GM12864 (cell line): ENCODE measurements around the gene JCAD.
"Not testable (repeated sequence)": the region's sequence is repeated elsewhere in the genome, so short reads cannot be mapped to it uniquely, and the experiment has no call there.

ENCODE experiments used
- DNase-seq: peaks from one replicate; pipeline ENCODE4 v3.0.0-alpha.2; 2011; ENCODE audit warnings: low read depth
- H3K4me3 ChIP-seq: 2 replicates; pipeline ENCODE4 v1.5.1; 2011; ENCODE audit warnings: mild to moderate bottlenecking, low read depth, low read length, control low read depth
- TF ChIP-seq, protein P1 (sequence below): IDR thresholded peaks from 2 replicates; pipeline ENCODE4 v1.5.1; 2011; ENCODE audit warnings: low read depth, mild to moderate bottlenecking, moderate library complexity, low read length, control low read depth, inconsistent platforms; ENCODE audit errors: missing control alignments

JCAD gene

GRCh38 chr10:29992914-29993313 is 66.5 kb downstream of the JCAD start:
- no peak for DNase-seq
- H3K4me3 ChIP-seq, result no peak overlapping the region
- TF ChIP-seq, protein P1, sequence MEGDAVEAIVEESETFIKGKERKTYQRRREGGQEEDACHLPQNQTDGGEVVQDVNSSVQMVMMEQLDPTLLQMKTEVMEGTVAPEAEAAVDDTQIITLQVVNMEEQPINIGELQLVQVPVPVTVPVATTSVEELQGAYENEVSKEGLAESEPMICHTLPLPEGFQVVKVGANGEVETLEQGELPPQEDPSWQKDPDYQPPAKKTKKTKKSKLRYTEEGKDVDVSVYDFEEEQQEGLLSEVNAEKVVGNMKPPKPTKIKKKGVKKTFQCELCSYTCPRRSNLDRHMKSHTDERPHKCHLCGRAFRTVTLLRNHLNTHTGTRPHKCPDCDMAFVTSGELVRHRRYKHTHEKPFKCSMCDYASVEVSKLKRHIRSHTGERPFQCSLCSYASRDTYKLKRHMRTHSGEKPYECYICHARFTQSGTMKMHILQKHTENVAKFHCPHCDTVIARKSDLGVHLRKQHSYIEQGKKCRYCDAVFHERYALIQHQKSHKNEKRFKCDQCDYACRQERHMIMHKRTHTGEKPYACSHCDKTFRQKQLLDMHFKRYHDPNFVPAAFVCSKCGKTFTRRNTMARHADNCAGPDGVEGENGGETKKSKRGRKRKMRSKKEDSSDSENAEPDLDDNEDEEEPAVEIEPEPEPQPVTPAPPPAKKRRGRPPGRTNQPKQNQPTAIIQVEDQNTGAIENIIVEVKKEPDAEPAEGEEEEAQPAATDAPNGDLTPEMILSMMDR, result no peak

DNA sequence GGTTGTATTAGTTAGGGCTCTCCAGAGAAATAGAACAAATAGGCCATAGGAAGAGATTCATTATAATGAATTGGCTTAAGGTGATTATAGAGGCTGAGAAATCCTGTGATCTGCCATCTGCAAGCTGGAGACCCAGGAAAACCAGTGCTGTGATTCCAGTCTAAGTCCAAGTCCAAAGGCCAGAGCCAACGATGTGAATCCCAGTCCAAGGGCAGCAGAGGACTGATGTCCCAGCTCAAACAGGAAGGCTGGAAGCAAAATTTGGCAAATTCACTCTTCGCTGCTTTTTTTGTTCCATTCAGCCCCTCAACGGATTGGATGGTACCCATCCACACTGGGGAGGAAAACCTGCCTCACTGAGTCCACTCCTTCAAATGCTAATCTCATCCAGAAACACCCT is 68.0 kb downstream of the JCAD start:
- DNase-seq, result no peak
- TF ChIP-seq, protein P1, result no peak
- no peak overlapping the region for H3K4me3 ChIP-seq

DNA sequence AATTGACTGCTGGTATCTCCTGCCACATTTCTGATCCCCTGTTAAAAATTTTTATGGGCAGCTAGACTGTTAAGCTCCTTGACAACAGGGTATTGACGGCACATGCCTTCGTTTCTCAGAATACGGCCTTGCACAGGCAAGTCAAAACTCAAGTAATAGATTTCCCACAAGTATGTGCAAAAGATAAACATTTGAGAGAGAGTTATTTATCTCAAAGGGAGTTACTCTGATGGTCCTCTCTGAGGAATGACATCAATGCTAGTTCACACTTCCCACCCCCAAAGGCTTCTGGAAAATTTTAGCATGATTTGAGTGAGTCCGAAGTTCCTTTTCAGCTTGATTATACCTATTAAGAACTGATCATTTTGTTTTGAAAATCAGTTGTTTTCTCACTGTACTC is 71.9 kb downstream of the JCAD start:
- H3K4me3 ChIP-seq, result no peak overlapping the region
- DNase-seq, result no peak
- TF ChIP-seq, protein P1, result no peak

DNA sequence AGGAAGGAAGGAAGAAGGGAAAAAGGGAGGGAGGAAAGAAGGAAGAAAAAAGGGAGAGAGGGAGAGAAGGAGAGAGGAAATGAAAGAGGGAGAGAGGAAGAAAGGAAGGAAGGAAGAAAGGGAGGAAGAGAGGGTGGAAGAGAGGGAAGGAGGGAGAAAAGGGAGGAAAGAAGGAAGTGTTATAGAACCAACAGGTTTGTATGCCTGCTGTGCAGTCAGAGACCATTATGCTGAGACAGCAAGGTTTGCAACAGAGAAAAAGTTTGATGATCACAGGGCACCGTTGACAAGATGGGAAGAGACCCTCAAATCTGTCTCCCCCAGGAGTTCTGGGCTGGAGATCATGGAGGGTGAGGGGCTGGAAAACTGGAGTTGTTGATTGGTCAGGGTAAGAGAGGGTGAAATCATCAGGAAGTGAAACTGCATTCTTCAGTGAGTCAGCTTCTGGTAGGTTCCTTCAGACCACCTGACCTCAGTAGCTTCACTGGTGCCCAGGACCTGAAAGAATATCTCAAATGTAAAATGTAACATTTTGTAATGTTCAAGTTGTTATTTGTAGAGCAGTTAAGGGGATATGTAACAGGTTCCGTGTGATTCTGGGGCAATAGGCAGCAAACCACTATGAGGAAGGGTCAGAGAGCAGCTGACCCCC is 76.3 kb downstream of the JCAD start:
- TF ChIP-seq, protein P1, result no peak
- no peak for DNase-seq
- H3K4me3 ChIP-seq, result no peak overlapping the region

DNA sequence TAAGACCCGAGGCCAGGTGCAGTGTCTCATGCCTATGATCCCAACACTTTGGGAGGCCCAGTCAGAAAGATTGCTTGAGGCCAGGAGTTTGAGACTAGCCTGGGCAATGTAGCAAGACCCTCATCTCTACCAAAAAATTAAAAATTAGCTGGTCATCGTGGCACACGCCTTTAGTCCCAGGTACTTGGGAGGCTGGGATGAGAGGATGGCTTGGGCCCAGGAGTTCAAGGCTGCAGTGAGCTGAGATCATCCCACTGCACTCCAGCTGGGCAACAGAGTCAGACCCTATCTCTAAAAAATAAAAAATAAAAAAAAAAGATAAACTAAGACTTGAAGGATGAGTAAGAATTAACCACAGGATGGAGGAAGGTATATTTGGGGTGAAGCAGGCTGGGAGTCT is 77.9 kb downstream of the JCAD start:
- no peak for DNase-seq
- TF ChIP-seq, protein P1, result no peak
- no peak overlapping the region for H3K4me3 ChIP-seq

GRCh38 chr10:29980084-29980483 is 79.3 kb downstream of the JCAD start:
- no peak for DNase-seq
- no peak overlapping the region for H3K4me3 ChIP-seq
- TF ChIP-seq, protein P1, result no peak

DNA sequence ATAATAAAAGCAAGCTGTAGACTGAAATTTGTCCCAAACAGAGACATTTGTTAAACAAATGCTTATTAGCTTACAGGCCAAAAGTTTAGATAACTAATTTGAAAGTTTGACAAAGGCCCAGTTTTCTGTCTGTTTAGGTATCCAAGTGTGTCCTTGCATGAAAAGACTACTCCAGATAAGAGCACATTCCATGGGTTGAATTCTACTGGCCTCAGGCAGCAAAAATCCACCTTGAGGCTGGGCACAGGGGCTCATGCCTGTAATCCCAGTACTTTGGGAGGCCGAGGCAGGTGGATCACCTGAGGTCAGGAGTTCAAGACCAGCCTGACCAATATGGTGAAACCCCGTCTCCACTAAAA is 80.0 kb downstream of the JCAD start:
- H3K4me3 ChIP-seq, result not testable (repeated sequence)

More for the DNA sequence above, 80.0 kb downstream of the JCAD start:
- DNase-seq, result not testable (repeated sequence)
